HG03521 (cell line): Measurements from ENCODE around the gene TENM4.
"Not testable (repeated sequence)": the region's sequence is repeated elsewhere in the genome, so short reads cannot be mapped to it uniquely, and the experiment has no call there.

Experiments
- ATAC-seq: cut with Tn5 transposase; IDR thresholded peaks from one replicate; pipeline ENCODE4 v1.9.1; 2021; ENCODE audit warnings: mild to moderate bottlenecking, moderate library complexity; ENCODE audit not compliant: unreplicated experiment

TENM4 gene

DNA sequence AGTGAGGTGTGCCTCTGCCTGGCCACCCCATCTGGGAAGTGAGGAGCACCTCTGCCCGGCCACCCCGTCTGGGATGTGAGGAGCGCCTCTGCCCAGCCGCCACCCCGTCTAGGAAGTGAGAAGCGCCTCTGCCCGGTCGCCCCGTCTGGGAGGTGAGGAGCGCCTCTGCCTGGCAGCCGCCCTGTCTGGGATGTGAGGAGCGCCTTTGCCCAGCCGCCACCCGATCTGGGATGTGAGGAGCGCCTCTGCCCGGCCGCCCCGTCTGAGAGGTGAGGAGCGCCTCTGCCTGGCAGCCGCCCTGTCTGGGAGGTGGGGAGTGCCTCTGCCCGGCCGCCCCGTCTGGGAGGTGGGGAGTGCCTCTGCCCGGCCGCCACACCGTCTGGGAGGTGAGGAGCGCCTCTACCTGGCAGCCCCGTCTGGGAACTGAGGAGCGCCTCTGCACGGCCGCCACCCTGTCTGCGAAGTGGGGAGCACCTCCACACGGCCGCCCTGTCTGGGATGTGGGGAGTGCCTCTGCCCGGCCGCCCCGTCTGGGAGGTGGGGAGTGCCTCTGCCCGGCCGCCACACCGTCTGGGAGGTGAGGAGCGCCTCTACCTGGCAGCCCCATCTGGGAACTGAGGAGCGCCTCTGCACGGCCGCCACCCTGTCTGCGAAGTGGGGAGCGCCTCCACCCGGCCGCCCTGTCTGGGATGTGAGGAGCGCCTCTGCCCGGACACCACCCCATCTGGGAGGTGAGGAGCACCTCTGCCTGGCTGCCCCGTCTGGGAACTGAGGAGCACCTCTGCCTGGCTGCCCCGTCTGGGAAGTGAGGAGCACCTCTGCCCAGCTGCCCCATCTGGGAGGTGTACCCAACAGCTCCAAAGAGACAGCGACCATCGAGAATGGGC, 561.5 kb downstream of the TENM4 start:
- not testable (repeated sequence) for ATAC-seq

DNA sequence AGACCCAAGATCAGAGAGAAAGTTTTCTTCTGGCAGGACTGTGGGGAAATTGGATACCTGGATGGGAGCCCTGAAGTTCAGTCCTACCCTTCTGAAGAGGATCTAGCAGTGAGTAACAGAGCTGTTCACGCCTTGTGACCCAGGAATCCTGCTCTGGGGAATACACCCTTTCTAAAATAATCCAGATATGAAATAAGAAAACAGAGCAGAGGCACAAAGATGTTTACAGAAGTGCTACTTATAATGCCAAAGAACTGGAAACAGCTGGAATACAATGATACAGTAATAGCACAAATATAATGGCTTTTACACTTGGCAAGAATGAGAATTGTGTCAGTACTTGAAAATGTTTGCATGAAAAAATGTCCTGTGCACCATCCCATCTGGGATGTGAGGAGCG, 562.2 kb downstream of the TENM4 start:
- no peak for ATAC-seq

DNA sequence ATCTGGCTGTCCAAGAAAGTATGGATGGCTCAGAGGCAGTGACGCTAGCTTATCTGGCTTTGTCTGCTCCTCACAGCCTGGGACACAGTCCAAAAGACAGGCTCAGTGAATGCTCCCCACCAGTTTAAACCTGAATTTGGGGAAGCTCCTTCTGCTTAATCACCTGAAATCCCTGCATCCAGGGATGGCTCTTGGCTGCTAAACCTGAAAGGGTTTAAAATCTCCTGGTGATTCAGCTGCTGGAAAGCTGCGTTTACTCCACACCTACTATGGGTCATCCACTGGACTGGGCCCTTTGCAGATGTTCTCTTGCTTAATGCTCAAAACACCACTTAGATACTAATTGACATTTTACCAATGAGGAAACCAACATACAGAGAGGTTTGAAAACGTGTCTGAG, 564.2 kb downstream of the TENM4 start:
- no peak for ATAC-seq

DNA sequence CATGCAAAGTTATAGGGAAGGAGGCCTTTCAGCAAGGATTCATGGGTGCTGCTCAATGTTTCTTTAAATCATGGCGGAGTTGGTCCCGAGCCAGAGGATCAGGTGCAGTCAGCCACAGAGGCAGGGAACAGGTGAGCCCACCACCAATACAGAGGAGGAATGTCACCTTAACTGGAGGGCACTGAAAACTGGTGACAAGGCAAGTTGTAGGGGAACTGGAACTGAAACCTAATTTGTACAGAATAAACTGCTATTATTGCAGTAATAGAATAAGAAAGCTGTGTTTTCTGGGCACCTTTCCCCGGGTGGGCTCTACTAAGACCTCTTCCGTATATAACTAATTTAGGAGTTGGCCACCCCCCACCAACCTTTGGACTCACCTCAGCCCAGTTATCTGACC, 570.2 kb downstream of the TENM4 start:
- ATAC-seq: no peak

DNA sequence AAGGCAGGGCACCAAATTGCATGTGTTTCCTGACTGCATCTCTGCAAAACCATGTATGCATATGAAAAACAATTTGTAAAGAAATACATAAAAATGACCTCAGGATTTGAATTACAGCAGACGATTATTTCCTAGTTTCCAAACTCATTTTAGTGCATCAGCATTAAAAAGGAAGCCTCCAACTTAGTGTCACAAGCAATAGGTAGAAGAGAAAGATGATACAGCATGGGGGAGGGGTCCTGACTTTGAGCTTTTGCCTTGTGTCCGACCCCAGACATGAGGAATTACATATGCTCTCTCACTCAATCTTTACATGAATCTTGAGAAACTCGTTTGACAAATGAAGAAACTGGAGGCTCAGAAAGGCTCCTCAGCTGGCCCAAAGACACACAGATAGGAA, 571.5 kb downstream of the TENM4 start:
- ATAC-seq: no peak

DNA sequence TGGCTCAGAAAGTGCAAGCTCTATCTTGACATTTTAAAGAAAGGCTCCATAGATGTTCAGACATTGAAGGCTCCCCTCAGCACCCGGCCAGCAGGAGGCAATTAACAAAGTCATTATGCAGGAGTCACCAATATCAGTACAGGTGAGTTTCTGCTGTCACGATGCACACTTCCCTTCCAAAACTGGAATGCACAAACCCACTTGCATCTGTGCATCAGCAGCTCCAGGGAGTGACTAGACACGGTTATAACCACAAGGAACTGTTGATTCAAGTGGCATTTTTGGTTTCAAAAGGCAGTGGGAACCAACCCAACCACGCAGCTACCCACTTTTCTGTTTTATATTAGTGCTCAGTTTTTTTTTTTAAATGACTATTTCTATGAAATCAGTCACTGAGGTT, 572.3 kb downstream of the TENM4 start:
- no peak for ATAC-seq

DNA sequence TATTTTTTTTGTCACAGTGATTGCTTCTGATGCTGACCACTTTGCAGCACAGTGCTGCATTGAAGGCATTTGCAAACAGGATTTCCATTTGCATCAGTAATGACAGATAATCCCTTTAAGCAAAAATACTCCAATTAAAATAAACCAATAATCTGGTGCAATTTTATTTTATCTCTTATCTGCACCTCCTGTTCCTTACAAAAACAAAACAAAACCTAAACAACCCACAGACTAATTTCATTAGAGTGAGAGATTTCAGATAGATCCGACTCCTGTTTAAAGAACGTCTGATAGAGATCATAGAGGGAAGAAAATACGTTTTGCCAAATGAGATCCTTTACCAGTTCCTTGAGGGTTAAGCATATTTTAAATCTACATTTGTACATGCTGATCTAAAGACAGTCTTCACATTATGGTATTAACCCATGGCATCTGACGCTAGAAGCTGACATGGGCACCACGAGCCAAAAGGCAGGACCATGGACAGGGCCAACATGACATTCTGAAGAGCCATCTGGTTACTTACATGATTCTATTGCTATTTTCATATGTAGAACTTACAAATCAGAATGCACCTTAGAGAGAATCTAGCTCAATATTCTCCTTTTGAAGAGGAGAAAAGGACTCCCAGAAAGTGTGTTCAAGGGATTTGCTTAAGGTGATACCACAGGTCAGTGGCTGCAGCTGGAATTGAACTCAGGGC, 580.0 kb downstream of the TENM4 start:
- no peak for ATAC-seq

DNA sequence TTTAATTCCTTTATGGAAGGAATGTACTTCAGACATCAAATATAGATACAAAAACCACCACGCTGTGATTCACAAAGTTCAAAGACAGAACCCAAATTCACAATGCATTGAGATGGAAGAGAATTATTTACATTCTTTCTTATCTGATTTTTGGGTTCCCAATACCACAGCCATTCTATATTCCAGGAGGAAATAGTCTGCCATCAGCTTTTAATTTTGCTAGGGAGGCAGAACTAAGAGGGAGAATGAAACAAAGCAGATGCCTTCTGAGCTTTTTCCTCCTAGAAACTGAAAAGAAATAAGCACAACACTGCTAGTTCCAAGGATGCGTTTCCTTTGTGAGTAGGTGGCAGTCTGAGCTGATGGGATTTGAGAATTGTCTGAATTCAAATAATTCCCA, 583.1 kb downstream of the TENM4 start:
- ATAC-seq: no peak

DNA sequence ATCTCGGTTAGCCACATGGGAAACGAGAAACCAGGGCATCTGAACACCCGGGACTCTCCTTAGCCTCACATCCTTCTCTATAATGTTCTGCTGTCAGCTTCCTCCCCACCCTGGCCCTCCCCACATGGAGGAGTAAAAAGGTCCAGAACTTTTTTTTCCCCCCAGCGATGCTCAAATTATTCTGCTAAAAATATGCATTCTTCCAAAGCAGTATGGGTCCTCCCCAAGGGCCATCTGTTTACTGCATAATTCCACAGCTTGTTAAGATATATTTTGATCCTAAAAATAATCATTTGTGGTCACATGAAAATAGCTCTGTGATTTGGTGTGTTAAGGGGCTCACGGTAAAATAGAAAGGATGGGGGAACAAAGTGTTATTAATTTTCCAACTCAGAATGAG, 584.6 kb downstream of the TENM4 start:
- no peak for ATAC-seq

DNA sequence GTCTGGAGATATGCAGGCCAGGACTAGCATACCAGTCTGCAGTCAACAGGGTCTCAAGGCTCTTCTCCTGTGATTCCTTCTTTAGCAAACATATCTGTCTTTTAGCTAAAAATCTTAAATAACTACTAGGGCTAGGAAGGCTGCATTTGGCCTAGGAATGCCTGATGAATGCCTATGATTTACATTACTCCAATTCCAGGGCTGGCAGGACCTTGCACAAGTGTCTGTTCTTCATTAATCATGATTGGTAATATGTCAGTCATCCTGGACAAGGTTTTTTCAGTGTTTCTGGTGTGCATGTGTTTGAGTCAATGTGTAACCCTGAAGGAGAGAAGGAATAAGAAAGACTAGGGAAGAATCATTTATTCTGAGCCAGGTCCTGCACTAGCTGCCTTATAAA, 585.7 kb downstream of the TENM4 start:
- no peak for ATAC-seq

DNA sequence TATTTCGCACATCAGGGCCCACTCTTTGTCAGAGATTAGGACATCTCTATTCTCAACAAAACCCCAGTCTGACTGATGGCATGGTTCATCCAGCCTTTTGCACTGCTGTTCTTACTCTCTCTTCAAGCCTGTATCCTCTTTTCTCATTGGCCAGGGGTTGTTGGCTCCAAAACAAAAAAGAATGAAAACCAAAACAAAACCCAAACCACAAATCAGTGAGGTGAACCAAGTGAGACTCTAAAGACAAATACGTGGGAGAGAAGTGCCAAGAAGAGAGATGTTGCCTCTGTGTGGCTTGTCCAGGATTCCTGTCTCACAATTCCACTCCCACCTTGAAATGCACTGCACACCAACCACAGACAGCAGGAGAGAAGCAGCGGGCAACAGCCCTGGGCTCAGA, 587.3 kb downstream of the TENM4 start:
- ATAC-seq: no peak

DNA sequence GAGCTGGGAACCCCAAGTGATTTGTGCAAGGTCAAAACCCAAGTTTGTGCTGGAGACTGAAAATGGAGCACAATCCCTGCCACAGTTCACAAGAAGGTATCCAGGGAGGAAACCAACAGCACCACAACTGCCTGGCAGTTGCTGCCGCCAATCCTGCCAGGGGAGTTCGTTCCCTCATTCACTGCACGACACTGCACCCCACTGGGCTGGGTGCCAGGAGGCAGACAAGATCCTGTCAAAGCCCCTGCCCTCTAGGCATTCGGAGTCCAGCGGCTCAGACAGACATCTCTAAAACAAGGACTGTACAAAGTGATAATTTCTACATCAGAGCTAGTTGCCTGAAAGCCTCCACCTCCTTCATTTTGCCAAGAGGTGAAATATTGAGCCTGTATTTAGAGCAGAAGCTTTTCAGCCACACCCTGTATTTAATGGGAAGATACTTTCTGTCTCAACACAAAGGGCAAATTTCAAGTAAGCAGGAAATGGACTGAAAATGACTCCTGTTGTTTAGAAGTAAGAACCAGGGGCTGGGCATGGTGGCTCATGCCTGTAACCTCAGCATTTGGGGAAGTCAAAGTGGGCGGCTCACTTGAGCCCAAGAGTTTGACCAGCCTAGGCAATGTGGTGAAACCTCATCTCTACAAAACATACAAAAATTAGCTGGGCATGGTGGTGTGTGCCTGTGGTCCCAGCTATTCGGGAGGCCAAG, 588.8 kb downstream of the TENM4 start:
- ATAC-seq: no peak

DNA sequence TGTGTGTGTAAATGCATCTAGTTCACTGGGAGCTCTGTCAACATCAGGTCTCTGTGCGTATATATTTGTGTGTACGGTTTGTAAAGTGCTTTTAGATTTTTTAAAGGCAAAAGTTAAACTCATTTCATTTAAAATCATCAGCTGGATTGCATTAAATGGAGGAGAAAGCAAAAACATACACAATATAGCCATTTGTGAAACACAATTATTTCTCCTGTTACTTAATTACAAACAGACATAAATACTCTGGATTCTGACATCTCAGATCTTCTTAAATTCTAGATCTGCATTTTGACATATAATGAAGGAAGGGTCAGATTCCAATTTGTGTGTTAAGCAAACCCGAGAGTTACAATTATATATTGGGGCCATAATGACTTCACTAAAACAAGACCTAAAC, 590.8 kb downstream of the TENM4 start:
- ATAC-seq: no peak

DNA sequence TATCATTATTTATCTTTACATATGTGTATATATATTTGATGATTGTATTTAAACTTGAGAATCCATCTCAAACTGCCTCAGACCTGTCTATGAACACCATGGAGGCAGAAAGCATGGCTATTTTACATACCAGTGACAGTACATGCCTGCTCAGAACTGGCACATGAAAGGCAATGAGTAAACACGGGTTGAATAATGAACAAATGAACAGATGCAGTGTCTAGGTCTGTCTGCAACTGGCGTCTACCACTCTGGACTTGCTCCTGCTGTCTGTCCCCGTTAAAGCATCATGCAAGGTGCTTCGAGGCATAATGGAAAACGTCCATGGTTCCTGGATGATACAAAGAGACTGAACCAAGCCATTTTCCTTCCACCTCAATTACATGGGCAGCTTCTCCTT, 594.6 kb downstream of the TENM4 start:
- no peak for ATAC-seq

DNA sequence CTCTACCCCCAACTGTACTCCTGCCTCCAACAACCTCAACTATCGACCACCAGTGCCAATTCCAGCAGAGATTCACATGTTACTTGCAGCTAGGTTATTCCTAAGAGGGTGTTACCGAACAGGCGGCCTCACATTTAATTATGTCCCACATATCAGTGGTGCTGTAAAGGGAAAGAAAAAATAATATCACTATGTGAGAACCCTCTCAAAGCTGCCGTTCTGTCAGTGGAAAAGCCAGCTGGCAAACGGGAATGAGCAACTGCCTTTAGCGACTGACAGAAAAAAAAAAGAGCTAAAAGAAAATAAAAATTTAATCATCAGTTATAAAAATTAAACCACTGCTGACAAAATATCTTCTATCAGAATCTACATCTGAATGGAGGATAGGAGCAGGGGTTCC, 595.3 kb downstream of the TENM4 start:
- ATAC-seq: no peak

DNA sequence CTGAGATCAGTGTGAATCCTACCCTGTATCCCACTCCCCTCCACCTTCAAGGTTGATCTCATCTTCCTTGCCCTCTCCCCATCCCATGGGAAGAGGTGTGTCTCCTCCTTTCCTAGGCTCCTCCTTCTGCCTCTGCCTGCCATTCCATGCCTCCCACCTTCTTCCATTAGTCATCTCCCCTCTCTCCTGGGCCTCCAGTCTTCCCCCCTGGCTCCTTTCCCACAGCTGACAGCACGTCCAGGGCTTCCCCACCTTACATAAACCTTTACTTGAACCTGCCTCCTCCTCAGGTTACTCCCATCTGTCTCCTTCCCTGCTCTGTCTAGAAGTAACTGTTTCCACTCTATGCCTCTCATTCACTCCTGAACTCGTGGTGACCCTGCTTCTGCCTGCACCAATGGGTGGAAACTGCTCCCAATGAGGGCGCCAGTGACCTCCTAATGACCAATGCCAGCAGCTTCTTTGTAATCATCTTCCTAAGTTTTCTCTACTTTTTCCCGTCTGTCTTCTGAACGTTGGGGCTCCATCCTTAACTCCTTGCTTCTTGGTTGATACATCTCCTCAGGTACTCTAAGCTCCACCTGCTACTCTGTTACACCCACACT, 599.3 kb downstream of the TENM4 start:
- ATAC-seq: no peak

DNA sequence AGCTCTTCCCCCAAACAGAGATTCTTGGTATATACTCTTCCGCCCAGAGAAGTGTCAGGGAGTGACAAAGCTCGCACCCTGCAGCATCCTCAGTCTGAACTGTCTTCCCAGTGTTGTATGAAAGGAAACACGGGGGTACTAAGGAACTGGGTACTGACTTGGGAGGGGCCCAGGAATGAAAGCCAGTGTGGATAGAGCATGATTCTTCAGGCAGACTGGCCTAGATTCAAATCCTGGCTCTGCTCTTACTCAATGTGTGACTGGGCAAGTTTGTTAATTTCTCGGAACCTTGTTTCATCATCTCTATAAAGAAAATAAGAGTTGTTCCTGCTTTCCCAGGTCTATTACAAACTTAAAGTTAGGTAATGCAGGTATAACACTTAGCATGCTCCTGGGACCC, 600.2 kb downstream of the TENM4 start:
- no peak for ATAC-seq

DNA sequence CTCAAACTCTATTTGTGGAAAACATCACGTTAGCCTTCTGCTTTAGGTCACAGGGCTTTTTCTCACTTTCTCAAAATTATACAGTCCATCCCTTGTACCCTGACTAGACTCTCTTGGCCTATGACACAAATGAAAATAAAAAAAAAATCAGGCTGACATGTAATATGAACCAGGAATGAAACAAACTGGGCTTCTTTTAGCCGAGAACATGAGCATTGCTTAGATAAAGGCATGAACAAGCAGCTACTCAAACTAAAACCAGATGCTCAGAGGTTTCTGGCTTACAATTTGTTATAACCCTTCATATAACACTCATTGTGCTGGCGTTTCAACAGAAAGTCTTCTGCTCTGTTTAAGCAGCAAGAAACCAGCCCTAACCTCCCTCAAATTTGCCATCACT, 600.6 kb downstream of the TENM4 start:
- no peak for ATAC-seq

DNA sequence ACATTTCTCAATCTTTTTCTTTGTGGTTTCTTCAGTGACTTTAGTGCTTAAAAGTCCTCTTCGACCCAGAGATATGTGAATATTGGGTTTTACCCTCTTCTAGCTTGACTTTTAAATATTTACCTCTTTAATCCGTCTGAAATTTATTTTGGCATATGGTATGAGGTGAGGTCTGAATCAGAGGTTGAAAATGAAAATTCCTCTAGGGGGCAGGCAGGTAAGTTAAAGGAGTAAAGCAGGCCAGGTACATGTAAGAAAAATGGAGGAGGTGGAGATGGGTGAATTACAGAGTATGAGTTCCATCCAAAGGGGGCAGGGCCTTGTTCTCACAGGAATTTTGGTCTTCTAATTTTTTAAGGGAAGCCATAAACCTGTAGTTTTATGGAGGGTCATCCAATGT, 602.4 kb downstream of the TENM4 start:
- no peak for ATAC-seq

DNA sequence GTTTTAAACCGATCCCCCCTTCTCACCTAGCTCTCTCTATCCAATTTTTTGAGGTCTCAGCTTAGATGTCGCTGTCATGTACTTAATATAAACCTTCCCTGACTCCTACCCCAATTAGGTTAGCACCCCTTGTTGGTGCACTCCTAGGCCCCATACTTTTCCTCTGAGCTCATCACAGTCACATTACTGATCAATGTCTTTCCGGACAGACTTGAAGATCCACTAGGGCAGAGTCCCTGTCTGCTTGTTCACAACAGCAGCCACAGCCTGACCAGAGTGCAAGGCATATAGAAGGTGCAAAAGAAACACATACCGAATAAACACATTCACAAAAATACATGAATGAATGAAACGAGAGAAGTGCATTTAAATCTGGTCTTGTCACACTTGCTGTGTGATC, 605.2 kb downstream of the TENM4 start:
- ATAC-seq: no peak

DNA sequence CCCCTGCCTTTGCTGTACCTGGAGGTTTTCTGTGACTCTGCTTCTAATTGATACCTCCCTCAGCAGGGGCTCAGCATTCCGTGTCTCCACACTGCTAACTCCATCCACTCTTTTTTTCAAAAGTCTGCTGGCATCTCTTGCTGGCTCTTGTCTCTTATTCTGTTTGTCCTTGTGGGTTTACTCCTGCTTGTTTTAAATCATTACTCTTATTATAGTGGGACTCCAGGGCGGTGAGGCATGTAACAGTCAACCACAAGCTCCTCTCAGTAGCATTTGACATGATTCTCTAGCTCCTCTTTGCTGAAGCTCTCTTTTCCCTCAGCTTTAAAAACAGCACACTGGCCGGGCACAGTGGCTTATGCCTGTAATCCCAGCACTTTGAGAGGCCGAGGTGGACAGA, 605.9 kb downstream of the TENM4 start:
- no peak for ATAC-seq
